Measurements from ENCODE around the gene WNT9A. TPM values are rescaled to one million over a fixed set of nuclear protein-coding genes. Genes with fewer than 3 reads are reported as not detected.
A peak's percentile ranks its signal among the peaks of the same experiment; 100 is the strongest.

The WNT9A gene
- total RNA-seq, 1 donor from 2014 or later = 14.6 TPM

DNA sequence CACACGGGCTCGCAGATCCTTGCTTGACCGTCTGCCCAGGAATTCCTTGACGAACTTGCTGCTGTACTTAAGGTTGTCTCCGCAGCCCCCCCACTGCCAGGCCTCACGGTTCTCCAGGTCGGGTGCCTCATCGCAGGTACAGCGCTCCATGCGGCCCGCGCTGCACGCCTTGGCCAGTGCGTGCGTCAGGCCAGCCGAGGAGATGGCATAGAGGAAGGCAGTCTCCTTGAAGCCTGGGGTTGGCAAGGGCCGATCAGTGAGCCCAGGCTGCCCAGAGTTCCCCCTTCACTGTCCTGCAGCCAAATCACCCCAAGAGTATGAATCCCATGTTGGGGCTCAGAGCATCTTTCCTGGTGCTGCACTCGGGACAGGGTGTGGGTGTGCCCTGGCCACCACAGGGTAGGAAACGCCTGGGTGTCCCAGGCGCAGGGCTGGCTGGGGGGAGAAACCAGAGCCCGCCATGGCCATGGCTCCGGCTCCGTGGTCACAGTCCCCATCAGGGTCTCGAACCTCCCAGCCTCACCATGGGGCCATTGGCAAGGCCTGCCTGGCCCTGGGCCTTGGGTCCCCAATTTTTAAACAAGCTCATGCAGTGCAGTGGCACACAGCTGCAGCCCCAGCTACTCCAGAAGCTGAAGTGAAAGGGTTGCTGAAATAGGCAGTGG is 23.4 kb downstream of the WNT9A start:
- DNase-seq = no peak

DNA sequence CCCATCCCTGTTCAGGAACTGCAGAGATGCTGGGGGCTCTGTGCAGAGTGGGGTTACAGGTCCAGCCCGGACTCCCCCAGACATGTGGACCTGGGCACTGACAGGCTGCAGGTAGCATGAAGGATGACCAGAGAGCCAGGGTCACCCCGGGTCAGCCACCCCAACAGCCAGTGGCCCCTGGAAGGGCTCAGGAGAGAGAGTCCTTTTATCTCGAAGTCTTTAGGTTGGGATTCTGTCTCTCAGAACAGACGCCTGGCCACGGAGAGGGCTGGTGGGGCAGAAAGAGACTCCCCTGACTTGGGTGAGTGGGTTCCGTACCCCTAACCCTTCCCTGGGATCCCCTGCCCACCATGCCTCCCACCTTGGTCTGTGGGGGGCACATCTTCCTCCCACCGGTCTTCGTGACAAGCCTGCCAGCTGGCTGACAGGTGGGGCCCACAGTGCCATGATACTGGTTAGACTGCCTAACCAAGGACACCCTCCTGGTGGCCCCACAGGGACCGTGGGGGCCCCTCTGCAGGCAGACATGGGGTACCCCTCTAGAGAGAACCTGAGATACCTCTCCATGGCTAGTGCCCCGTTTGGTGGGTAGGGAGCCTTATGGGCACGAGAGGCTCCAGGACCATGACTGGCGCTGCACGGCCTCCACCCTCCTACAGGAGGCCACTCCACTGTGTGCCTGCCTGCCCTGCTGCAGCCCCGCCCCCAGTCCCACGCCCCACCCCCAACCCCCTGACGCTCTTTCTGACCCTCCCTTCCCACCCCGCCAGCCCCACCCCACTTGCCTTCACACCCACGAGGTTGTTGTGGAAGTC is 24.2 kb downstream of the WNT9A start:
- no peak for DNase-seq

DNA sequence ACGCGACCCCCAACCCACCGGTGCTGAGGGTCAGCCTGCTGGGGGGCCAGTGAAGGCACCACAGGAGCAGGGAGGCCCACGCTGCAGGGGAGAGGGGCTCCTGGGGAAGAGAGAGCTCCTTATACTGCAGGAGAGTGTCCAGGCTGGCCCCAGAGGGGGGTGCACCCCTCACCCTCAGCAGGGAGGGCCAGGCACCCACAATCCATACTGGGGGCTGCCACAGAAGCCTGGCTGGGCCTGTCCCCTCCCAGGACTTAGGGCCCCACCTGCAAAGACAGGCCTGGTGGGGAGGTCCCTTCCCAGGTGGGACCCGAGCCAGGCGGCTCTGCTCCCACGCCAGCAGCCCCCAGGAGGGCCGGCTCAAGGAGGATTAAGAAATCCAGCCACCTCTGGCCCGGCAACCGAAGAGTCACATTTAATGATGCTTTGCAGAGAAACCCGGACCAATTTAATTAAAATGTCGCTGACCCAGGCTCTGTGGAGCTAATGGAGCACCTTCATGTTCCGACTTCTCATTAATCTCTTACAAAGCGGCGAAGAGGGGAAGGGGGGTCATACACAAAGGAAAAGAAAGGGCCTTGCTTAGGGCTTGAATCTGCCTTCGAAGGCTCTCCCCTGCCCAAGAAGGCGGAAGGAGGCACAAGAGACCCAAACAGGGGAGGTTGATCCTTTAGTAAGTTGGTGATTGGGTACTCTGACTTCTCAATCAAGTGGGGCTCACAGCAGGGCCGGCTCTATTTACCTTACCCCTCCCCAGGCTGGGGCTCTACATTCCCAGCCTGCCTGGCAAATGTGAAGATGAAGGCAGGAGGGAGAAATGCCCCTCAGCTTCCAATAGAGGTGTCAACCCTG is 25.0 kb downstream of the WNT9A start:
- DNase-seq = no peak

DNA sequence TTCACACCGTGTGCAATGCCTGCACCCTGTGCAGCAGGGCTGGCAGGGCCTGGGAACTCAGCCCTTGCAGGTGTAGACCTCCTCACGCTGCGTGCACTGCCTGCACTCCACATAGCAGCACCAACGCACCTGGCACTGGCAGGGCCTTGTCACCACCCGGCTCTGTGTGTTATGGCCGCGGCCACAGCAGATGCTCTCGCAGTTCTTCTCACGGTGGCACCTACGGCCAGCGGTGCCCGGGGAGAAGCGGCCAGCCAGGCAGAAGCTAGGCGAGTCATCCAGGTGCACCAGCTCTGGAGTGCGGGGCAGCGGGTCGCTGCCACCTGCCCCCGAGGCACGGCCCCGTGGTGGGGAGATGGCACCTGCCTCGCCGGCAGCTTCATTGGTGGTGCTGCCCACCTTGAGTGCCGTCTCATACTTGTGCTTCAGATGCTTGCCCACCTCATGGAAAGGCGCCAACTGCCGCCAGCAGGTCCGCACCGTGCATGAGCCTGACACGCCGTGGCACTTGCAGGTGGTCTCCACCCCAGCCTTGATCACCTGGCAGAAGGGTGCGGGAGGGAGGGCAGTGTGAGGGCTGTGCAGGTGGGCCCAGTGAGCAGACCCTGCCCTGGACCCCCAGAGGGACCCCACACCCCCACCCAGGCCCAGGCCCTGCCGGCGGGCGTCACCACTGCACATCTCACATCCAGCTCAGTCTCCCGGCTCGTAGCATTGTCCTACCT is 26.1 kb downstream of the WNT9A start:
- DNase-seq = no peak

DNA sequence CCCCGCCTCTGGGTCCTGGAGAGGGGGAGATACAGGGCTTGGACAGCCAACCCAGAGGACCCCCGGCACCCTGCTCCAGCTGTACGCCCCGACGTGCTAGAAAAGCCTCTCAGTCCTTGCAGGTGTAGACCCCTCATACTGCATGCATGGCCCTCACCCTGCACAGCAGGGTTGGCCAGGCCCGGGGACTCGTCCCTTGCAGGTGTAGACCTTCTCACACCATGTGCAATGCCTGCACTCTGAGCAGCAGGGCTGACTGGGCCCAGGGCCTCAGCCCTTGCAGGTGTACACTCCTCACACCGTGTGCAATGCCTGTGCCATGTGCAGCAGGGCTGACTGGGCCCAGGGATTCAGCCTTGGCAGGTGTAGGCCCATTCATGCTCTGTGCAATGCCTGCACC is 26.8 kb downstream of the WNT9A start:
- no peak for DNase-seq

DNA sequence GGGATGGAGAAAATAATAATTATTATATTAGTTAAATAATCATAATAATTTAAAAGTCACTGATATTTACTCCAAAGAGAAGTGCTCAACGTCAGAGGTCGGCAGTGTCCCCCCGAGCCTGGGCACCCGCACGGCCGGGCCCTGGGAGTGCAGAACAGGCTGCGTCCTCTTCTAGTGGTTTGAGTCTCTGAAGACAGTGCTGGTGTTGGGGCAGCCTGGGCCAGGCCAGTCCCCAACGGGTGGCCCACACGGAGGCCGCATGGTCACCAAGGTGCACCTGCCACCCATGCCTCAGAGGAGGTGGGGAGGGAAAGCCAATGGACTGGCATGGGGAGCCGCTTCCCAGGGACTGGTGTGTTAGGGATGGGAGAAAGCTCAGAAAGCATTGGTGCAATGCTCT is 27.3 kb downstream of the WNT9A start:
- DNase-seq = no peak

DNA sequence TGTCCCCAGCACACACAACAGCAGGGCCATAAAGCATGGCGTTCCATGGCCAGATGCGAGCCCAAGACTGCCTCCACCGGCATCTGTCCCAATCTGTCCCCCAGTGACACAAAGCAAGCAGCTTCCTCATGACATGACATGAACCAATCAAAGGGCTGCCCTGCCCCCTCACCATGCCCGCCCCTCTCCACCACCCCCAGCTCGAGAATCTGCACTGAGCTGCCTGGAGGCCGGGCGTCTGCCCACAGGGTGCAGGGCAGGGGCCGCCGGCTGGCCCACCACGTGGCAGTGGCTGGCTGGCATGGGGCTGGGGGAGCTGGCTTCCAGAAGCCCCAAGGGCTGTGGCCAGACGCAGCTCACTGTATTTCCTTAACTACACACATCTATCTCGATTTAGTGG is 27.8 kb downstream of the WNT9A start:
- DNase-seq = peak; percentile 88

DNA sequence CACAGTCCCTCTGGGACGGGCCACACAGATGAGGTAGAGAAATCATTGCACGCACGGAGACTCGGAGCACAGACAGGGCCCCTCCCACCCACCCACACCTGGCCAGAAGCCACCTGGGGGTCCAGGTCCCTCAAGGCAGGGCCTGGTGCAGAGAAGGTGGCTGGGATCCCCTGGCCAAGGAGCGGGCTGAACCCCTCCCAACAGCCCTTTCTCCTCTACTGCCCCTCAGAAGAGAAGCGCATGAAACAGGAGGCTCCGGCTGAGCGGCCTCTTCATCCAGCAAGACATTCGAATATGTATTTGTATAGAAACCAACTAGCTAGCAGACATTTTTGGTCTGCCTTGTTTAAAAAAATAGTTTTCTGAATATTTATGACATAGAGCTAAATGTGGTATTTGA is 29.0 kb downstream of the WNT9A start:
- no peak for DNase-seq

DNA sequence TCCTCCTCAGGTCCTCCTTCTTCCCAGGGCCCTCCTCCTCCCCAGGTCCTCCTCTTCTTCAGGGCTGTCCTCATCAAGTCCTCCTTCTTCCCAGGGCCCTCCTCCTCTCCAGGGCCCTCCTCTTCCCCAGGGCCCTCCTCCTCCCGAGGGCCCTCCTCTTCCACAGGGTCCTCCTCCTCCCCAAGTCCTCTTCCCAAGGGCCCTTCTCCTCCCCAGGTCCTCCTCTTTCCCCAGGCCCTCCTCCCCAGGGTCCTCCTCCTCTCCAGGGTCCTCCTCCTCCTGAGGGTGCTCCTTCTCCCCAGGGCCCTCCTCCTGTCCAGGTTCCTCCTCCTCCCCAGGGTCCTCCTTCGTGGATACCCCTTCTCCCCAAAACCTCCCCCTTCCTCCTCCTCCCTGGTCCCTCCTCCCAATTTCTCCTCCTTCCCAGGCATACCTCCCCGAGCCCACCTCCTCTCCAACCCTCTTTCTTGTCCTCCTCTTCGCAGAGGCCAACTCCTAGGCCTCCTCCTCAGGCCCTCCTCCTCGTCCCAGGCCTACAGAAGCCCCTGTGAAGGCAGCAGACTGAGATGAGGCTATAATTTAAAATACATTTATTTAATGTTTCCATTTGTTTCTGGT is 29.5 kb downstream of the WNT9A start:
- DNase-seq = no peak

DNA sequence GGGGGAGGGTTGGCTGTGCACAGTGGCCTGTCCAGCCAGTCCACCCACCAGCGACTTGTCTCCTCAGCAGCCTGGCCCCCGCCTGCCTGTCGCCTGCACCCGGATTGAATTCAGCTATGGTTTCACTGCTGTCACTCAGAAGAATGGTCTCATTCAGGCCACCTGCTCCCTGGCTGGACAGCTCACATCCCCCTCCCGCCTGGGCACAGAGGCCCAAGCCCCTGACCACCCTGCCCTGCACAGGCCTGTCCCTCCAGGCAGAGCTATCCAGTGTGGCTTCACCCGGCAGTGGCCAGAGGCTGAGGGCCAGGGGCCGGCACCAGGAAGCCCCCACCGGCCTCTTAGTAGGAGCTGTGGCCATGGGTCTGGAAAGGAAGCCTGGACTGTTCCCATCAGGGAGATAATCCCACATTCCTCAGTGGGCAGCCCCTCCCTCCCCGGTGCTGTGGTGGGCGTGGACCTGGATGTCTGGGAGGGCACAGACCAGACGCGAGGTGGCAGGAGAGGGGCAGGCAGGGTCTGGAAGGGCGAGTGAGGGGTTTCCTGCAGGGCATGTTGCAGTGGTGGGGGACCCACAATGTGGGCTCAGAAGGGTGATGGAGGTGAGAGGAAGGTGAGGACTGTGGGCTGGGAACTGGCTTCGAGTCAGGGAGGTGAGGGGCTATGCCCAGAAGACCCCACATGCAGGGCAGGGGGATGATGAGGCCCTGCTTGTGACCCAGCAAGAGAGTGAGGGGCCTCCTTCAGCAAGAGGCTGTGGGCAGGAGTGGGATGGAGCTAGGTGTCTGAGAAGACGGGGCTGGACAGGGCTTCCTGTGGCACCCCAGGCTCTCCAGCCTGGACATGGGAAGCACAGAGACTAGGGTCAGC is 30.4 kb downstream of the WNT9A start:
- DNase-seq = peak; percentile 53

DNA sequence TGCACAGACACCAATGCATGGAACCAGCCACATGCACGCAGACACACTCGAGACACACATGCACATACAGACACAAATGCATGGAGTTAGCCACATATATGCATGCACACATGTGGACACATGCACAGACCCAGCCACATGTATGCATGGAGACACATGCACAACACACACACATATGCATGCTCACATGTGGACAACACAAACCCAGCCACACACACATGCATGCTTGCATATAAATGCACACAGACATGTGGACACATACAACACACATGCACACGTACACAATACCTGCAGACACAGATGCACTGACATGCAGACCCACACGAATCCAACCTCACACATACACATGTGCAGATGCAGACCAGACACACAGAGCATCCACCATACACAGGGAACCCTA is 31.1 kb downstream of the WNT9A start:
- DNase-seq = no peak

DNA sequence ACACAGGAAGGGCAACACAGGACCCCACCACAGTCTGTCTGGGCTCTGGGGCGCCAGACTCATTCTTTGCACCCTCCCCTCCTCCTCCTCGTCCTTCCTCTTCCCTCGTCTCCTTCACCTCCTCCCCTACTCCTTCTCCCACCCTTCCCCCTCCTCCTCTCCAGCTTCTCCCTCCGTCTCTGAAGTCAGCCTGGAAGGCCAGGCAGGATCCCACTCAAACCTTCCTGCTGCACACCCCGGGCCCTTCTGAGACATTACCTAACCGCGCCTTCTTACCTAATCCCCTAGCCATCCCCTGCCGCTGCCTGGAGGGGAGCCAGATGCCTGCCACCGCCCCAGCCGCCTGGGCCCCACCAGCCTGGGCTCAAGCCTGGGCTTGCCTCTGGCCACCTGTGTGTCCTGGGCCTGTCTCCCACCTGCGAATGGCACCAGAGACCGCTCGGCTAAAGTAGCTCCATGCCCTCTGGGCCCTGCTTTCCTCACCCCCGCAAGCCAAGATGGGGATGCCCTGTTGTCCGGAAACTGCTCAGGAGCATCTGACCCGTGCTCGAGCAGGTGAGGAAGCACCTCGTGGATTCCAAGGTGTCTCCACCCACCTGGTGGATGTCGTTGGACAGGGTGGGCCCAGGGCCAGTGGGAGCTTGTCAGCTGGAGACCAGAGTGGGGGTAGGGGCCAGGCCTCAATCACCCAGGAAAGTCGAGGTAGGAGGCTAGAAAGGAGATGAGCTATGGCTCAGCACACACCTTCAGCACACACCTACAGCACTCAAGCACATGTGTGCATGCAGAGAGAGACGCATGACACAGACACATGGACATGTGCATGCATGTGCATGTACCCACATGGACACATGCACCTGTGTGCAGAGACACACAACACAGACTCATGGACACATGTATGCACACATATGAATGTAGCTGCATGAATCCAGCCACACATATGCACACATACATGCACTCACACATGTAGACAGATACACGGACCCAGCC is 31.9 kb downstream of the WNT9A start:
- peak; percentile 54 for DNase-seq

DNA sequence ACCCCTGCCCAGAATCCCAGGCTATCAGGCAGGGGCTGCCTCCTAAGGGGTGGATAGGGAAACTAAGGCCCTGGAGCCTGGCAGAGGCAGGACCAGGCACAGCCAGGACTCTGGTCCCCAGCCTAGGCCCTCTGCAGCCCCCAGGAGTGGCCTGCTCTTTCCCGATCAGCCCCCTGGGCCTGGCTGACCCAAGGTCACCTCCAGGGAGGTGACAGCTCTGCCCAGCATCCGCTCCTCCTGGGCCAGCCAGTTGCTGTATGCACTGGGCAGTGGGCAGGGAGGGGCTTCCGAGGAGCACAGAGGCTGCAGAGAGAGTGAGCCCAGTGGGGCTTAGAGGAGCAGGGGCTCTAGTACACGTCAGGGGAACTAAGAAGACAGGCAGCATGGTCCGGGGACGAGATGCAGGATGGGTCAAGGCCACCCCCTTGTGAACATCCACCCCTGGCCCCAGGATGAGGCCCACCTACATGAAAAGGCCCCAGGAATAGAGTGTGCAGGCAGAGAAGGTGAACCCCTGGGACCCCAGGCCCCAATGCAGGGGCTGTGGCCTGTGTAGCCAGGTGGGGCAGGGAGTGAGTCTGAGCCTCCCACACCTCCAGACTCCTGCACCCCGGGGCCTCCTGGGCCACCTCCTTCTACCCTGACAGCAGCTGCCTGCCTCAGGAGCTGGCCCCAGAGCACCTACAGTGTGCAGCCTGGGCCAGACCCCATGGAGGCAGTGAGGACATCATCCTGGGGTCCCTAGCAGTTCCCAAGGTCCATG is 32.8 kb downstream of the WNT9A start:
- no peak for DNase-seq

DNA sequence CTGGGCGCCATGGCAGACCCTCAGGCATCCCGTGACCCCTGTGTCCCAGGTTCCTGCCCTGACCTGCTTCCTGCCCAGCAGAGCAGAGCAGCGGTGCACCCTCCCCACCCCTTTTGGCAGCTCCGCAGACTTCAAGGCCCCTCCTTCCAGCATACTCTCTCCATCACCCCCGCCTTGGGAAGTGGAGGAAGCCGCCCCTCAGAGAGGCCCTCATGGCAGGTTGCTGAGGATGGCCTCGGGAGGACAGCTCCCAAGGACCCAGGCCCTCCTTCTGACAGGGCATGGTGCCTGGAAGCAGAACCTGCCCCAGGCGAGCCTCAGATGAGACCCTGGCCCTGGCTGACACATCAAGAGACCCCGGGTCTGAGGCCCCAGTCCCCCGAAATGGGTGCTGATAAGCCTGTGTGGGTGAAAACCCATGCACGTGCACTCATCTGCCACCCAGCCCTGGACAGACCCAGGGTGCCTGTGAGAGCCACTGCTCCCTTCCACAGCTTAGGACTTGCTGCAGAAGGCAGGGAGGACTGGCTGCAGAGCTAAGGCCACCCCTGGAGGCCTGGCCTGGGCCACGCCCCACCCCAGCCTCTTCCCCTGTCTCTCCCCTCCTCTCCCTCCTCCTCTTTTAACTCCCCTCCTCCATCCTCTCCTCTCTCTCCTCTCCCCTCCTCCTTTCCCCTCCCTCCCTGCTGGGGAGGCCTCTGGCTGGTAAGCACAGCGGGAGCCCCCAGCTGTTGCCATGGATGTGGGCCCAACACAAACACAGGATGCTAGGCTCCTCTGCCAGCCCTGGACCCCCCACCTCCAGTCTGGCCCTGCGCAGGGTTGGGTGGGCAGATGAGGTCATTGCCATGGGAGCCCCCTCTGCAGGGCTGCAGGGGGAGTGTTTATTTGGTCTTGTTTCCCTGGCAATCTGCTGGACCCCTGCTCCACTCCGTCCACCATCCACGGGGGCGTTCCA is 33.7 kb downstream of the WNT9A start:
- DNase-seq = peak; percentile 91

DNA sequence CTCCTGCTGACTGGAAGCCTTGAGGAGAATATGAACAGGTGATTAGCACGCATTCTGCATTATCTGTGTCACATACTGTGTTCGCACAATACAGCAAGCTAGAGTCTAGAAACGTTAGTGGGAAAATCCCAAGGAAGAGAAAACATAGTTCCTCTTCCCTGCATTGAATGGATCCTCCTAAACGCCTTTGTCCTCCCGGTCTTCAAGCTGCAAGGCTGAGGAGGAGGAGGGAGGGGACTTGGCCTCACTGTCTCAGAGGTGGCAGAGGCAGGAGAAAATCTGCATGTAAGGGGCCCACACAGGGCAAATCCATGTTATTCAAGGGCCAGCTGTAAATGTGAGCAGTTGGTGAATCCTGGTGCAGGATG is 34.4 kb downstream of the WNT9A start:
- peak; percentile 39 for DNase-seq

DNA sequence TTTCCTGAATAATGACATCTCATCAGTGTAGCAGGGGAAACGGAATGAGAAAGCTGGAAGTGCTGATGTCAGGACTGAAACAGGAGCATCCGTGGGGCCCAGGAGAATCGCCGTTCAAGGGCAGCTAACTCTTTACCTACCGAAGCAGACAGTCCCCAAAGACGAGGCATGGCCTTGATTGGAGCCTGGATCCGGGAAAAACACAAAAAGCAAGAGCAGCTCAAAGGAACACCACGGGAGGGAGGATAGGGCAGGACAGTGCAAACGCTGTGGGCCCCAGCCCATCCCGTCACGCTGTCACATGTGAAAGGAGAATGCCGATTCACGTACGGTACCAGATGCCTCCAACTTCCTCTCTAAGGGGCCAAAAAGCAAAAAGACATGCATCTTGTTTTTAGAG is 34.9 kb downstream of the WNT9A start:
- DNase-seq = peak; percentile 40

DNA sequence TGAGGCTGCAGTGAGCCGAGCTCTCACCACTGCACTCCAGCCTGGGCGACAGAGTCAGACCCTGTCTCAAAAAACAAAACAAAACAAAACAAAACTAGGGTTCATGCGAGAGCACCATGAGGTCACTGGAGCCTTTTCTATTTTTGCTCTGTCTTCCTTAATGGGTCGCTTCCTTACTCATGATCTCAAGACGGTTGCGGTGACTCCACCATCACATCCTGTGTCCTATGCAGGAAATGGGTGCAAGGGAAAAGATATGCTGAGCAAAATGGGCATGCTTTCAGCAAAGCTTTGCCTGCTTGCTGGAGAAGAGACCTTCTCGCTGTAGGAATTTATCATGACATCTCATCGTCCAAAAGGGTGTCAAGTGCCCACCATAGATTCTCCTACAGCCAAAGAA is 36.4 kb downstream of the WNT9A start:
- DNase-seq = no peak

Data from tongue (tissue), 2 donors.